ENCODE data around the gene INAFM2. TPM values are rescaled to one million over a fixed set of nuclear protein-coding genes. Genes with fewer than 3 reads are reported as not detected.

INAFM2 gene
- polyA plus RNA-seq, 1 experiment = 7.3 TPM

- ChIA-PET CTCF (interaction anchor here (1.4 to 6.6 kb wide), 2 partner anchors 7 to 52 kb away, joined by 3 to 108 read pairs; partner anchors contain the start of gene CCDC9B), POLR2A (interaction anchor here (0.9 kb wide), 1 partner anchor 16 kb away, joined by 3 read pairs; no protein-coding TSS in a partner anchor)
- Histone ChIP-seq H3K36me3 (ENCODE audit: control insufficient read depth, insufficient read depth, low read length) (peaks cover 6% of the 10 kb centered on the region), H3K27me3 (ENCODE audit: control insufficient read depth, insufficient read depth, low read length) (no peaks in the 10 kb centered on the region), H3K4me3 (ENCODE audit: low read depth, low read length) (no peak overlapping the region)
- TF ChIP-seq CTCF (IDR thresholded peaks at IDR 0.05; ENCODE audit: insufficient read depth, low read depth, low read length) = no peak
- DNase-seq (ENCODE audit: low read depth) = no peak
Measured at GRCh38 chr15:40331026-40331425, 7.5 kb downstream of the INAFM2 start.

GRCh38 chr15:40331637-40332036 lies 8.1 kb downstream of the INAFM2 start:
- no peak for DNase-seq (ENCODE audit: low read depth)
- no peak overlapping the region for H3K4me3 ChIP-seq (ENCODE audit: low read depth, low read length)
- TF ChIP-seq CTCF (IDR thresholded peaks at IDR 0.05; ENCODE audit: insufficient read depth, low read depth, low read length) = no peak
- ChIA-PET POLR2A (no interaction called here), CTCF (interaction anchor here (0.6 to 1.8 kb wide), 6 partner anchors 8 to 113 kb away, joined by 3 to 8 read pairs (median 3); no protein-coding TSS in a partner anchor)
- H3K27me3 ChIP-seq (ENCODE audit: control insufficient read depth, insufficient read depth, low read length) = no peaks in the 10 kb centered on the region
- peaks cover 12% of the 10 kb centered on the region for H3K36me3 ChIP-seq (ENCODE audit: control insufficient read depth, insufficient read depth, low read length)

- ChIA-PET POLR2A (no interaction called here), CTCF (interaction anchor here (0.6 to 1.8 kb wide), 7 partner anchors 8 to 112 kb away, joined by 3 to 8 read pairs (median 3); no protein-coding TSS in a partner anchor)
- H3K36me3 ChIP-seq (ENCODE audit: control insufficient read depth, insufficient read depth, low read length) = peaks cover 14% of the 10 kb centered on the region
- no peaks in the 10 kb centered on the region for H3K27me3 ChIP-seq (ENCODE audit: control insufficient read depth, insufficient read depth, low read length)
- DNase-seq (ENCODE audit: low read depth) = no peak
- no peak overlapping the region for H3K4me3 ChIP-seq (ENCODE audit: low read depth, low read length)
- TF ChIP-seq CTCF (IDR thresholded peaks at IDR 0.05; ENCODE audit: insufficient read depth, low read depth, low read length) = no peak
Measured at GRCh38 chr15:40332113-40332781, 8.8 kb downstream of the INAFM2 start.

GRCh38 chr15:40333922-40334492 lies 10.5 kb downstream of the INAFM2 start:
- CTCF ChIA-PET = interaction anchor here (0.9 to 2.4 kb wide), 4 partner anchors 10 to 60 kb away, joined by 3 to 10 read pairs (median 4); no protein-coding TSS in a partner anchor
- no peak overlapping the region for H3K4me3 ChIP-seq (ENCODE audit: low read depth, low read length)
- no peaks in the 10 kb centered on the region for H3K27me3 ChIP-seq (ENCODE audit: control insufficient read depth, insufficient read depth, low read length)
- no peak for TF ChIP-seq CTCF (IDR thresholded peaks at IDR 0.05; ENCODE audit: insufficient read depth, low read depth, low read length)
- no peak for DNase-seq (ENCODE audit: low read depth)
- POLR2A ChIA-PET = no interaction called here
- H3K36me3 ChIP-seq (ENCODE audit: control insufficient read depth, insufficient read depth, low read length) = peaks cover 18% of the 10 kb centered on the region

GRCh38 chr15:40334541-40334940 lies 11.0 kb downstream of the INAFM2 start:
- TF ChIP-seq CTCF (IDR thresholded peaks at IDR 0.05; ENCODE audit: insufficient read depth, low read depth, low read length) = no peak
- ChIA-PET CTCF (interaction anchor here (0.9 to 2.4 kb wide), 5 partner anchors 9 to 61 kb away, joined by 3 to 10 read pairs (median 4); no protein-coding TSS in a partner anchor), POLR2A (no interaction called here)
- H3K36me3 ChIP-seq (ENCODE audit: control insufficient read depth, insufficient read depth, low read length) = peaks cover 18% of the 10 kb centered on the region
- H3K27me3 ChIP-seq (ENCODE audit: control insufficient read depth, insufficient read depth, low read length) = no peaks in the 10 kb centered on the region
- DNase-seq (ENCODE audit: low read depth) = no peak
- H3K4me3 ChIP-seq (ENCODE audit: low read depth, low read length) = no peak overlapping the region
